DOHH2 (cell line): ENCODE data around the gene FSD1L.

Experiments
- H3F3A ChIP-seq: fragments of 200-600 bp; sonication (generic), shearing (Covaris generic); 2 replicates; pipeline ENCODE4 v1.6.0; 2016; ENCODE audit warnings: antibody characterized with exemption, mild to moderate bottlenecking; ENCODE audit not compliant: control insufficient read depth, insufficient read depth
- H3K27ac ChIP-seq: fragments of 200-600 bp; sonication (generic); 2 replicates; pipeline ENCODE4 v1.5.1; 2014; ENCODE audit warnings: low read depth, mild to moderate bottlenecking, low read length, moderate library complexity
- H3K27me3 ChIP-seq: fragments of 200-600 bp; sonication (generic); 2 replicates; pipeline ENCODE4 v1.6.1; 2014; ENCODE audit warnings: mild to moderate bottlenecking, low read length, mixed read lengths; ENCODE audit not compliant: control insufficient read depth
- H3K36me3 ChIP-seq: fragments of 200-600 bp; sonication (generic); 2 replicates; pipeline ENCODE4 v1.6.1; 2014; ENCODE audit warnings: mild to moderate bottlenecking, low read length, moderate library complexity, mixed read lengths; ENCODE audit not compliant: control insufficient read depth
- H3K4me1 ChIP-seq: fragments of 200-600 bp; sonication (generic); 2 replicates; pipeline ENCODE4 v1.6.1; 2014; ENCODE audit warnings: mild to moderate bottlenecking, low read length, mixed read lengths; ENCODE audit not compliant: control insufficient read depth
- H3K4me2 ChIP-seq: fragments of 200-600 bp; sonication (generic); 2 replicates; pipeline ENCODE4 v1.6.0; 2014; ENCODE audit warnings: mild to moderate bottlenecking, low read length, moderate library complexity
- H3K4me3 ChIP-seq: fragments of 200-600 bp; sonication (generic); 2 replicates; pipeline ENCODE4 v1.5.1; 2014; ENCODE audit warnings: mild to moderate bottlenecking, low read length, mixed read lengths
- H3K79me2 ChIP-seq: fragments of 200-600 bp; sonication (generic); 2 replicates; pipeline ENCODE4 v1.6.1; 2014; ENCODE audit warnings: mild to moderate bottlenecking, low read length, mixed read lengths; ENCODE audit not compliant: control insufficient read depth
- H3K9me2 ChIP-seq: fragments of 200-600 bp; sonication (generic); replicated peaks from 2 replicates; pipeline ENCODE4 v1.6.1; 2014; ENCODE audit warnings: mild to moderate bottlenecking, low read length, mixed read lengths; ENCODE audit not compliant: control insufficient read depth
- H3K9me3 ChIP-seq: fragments of 200-600 bp; sonication (generic); 2 replicates; pipeline ENCODE4 v1.6.1; 2014; ENCODE audit warnings: antibody characterized with exemption, low read length, mixed read lengths; ENCODE audit not compliant: control insufficient read depth, insufficient read depth
- H4K20me1 ChIP-seq: fragments of 200-600 bp; sonication (generic); 2 replicates; pipeline ENCODE4 v1.6.0; 2014; ENCODE audit warnings: low read depth, mild to moderate bottlenecking, antibody characterized with exemption, low read length, moderate library complexity; ENCODE audit not compliant: control insufficient read depth, insufficient read depth
- EZH2phosphoT487 ChIP-seq: fragments of 200-600 bp; sonication (generic); IDR thresholded peaks from 2 replicates; pipeline ENCODE4 v1.6.1; 2017; ENCODE audit warnings: borderline replicate concordance, mild to moderate bottlenecking, antibody characterized with exemption, low read length, moderate library complexity, mixed read lengths
- TF ChIP-seq, protein P1 (sequence below): fragments of 200-600 bp; sonication (generic); IDR thresholded peaks from one replicate; pipeline ENCODE4 v1.5.1; 2014; ENCODE audit warnings: antibody characterized with exemption, mild to moderate bottlenecking, low read depth, low read length; ENCODE audit not compliant: poor library complexity, severe bottlenecking

The FSD1L gene

DNA sequence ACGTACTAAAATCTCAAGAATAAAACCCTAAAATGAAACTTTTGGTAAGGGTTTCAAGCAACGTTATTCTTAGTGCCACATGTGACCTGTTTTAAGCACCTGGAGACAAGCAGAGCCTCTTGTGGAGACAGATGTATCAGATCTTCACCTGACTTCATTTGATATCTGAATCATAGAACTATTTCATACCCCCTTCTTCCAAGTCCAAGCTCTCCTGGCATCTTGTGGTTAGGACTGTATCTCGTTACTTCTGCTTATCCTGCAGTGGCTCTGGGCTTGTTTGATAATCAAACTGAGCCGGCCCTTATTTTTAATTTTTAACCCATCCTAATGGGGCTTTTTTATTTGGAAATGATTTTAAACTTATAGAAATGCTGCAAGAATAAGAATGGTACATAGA lies 11.1 kb upstream of the FSD1L start:
- Histone ChIP-seq H3K27ac (no peak overlapping the region), H3K36me3 (no peaks in the 10 kb centered on the region), H3K9me2 (no peaks in the 10 kb centered on the region), H3K4me2 (no peak overlapping the region), H3K79me2 (no peaks in the 10 kb centered on the region), H3K4me3 (no peak overlapping the region), H4K20me1 (no peaks in the 10 kb centered on the region), H3F3A (no peaks in the 10 kb centered on the region), H3K27me3 (no peaks in the 10 kb centered on the region), H3K9me3 (no peaks in the 10 kb centered on the region), H3K4me1 (no peaks in the 10 kb centered on the region)
- TF ChIP-seq, protein P1, sequence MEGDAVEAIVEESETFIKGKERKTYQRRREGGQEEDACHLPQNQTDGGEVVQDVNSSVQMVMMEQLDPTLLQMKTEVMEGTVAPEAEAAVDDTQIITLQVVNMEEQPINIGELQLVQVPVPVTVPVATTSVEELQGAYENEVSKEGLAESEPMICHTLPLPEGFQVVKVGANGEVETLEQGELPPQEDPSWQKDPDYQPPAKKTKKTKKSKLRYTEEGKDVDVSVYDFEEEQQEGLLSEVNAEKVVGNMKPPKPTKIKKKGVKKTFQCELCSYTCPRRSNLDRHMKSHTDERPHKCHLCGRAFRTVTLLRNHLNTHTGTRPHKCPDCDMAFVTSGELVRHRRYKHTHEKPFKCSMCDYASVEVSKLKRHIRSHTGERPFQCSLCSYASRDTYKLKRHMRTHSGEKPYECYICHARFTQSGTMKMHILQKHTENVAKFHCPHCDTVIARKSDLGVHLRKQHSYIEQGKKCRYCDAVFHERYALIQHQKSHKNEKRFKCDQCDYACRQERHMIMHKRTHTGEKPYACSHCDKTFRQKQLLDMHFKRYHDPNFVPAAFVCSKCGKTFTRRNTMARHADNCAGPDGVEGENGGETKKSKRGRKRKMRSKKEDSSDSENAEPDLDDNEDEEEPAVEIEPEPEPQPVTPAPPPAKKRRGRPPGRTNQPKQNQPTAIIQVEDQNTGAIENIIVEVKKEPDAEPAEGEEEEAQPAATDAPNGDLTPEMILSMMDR = no peak
- TF ChIP-seq EZH2phosphoT487 = no peak

DNA sequence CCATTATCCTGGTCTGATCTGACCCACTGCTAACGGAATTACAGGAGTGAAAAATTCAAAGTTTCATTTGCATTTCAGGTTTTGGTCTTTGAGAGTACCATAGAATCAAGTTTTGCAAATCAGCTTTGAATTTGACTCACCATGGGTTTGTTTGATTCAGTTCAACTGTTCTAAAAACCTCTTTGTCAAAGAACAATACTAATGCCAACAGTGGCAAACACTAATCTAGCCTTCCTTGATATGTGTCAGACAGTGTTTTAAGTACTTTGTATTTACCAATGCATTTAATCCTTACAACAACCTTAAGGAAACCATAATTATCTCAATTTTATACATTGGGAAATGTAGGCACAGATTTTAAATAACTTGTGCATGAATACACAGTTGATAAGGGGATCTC lies 10.1 kb upstream of the FSD1L start:
- H3K27ac ChIP-seq = no peak overlapping the region
- H3K4me3 ChIP-seq = no peak overlapping the region
- no peaks in the 10 kb centered on the region for H3K27me3 ChIP-seq
- H4K20me1 ChIP-seq = no peaks in the 10 kb centered on the region
- H3K9me2 ChIP-seq = no peaks in the 10 kb centered on the region
- no peaks in the 10 kb centered on the region for H3K4me1 ChIP-seq
- no peaks in the 10 kb centered on the region for H3K9me3 ChIP-seq
- no peaks in the 10 kb centered on the region for H3F3A ChIP-seq
- H3K79me2 ChIP-seq = no peaks in the 10 kb centered on the region
- H3K36me3 ChIP-seq = no peaks in the 10 kb centered on the region
- no peak for TF ChIP-seq EZH2phosphoT487
- TF ChIP-seq, protein P1 = no peak
- no peak overlapping the region for H3K4me2 ChIP-seq

DNA sequence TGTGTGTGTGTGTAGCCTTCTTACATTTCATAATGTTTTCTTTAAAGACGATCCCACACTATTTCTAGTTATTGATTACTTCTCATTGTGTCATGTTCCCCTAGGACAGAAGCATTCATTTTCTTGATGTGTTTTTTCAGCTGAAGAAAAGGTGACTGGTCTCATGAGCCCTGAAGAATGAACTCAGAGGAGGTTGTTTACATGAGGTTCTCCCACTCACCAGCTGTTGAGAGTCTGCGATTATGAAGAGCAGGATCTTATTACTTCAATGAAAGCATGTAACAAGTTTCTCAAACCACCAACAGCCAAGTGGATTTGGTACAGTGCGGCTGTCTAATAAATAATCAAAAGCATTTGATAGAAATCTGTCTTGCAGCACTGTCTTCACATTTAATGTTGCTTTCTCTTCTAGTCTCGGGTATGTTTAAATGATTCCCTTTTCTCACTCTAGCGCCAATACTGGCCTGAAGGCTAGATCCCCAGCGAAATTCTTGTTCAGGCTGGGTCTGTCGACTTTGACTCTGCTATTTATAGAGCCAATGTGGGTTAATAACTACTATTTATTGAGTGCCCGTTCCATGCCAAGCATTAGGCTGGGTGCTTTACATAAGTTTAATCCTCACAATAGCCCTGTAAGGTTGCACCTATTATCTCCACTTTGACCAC lies 9.6 kb upstream of the FSD1L start:
- no peak overlapping the region for H3K4me2 ChIP-seq
- no peaks in the 10 kb centered on the region for H3F3A ChIP-seq

More for the DNA sequence above, 9.6 kb upstream of the FSD1L start:
- H3K9me2 ChIP-seq = no peaks in the 10 kb centered on the region
- no peaks in the 10 kb centered on the region for H3K27me3 ChIP-seq
- H3K4me3 ChIP-seq = no peak overlapping the region
- no peak overlapping the region for H3K27ac ChIP-seq
- no peak for TF ChIP-seq EZH2phosphoT487
- TF ChIP-seq, protein P1 = no peak
- no peaks in the 10 kb centered on the region for H3K79me2 ChIP-seq
- no peaks in the 10 kb centered on the region for H3K9me3 ChIP-seq
- H4K20me1 ChIP-seq = no peaks in the 10 kb centered on the region
- H3K4me1 ChIP-seq = no peaks in the 10 kb centered on the region
- no peaks in the 10 kb centered on the region for H3K36me3 ChIP-seq
